Tibial nerve (tissue), 4 donors: ENCODE measurements around the gene BBC3.

Source experiments
- EP300 ChIP-seq, 2 donors: sonication (generic); formaldehyde crosslinking; IDR thresholded peaks; one replicate each; pipeline ENCODE4 v1.6.1; 2017; ENCODE audit warnings: antibody characterized with exemption in 2 of 2, mild to moderate bottlenecking in 1 of 2
- POLR2A ChIP-seq, 2 donors: fragments of 450-650 bp; IDR thresholded peaks; one replicate each; pipeline ENCODE4 v1.6.1; 2017; ENCODE audit warnings: antibody characterized with exemption in 2 of 2, mild to moderate bottlenecking in 2 of 2, moderate library complexity in 2 of 2
- TF ChIP-seq, protein P1 (sequence below), 5 experiments: fragments of 200-600 bp in 3 of 5; fragments of 450-650 bp in 2 of 5; sonication (generic) in 3 of 5; IDR thresholded peaks; one replicate each; pipeline ENCODE4 v1.5.1; 2016 to 2019; ENCODE audit warnings: antibody characterized with exemption in 5 of 5, mild to moderate bottlenecking in 3 of 5, moderate library complexity in 2 of 5

DNA sequence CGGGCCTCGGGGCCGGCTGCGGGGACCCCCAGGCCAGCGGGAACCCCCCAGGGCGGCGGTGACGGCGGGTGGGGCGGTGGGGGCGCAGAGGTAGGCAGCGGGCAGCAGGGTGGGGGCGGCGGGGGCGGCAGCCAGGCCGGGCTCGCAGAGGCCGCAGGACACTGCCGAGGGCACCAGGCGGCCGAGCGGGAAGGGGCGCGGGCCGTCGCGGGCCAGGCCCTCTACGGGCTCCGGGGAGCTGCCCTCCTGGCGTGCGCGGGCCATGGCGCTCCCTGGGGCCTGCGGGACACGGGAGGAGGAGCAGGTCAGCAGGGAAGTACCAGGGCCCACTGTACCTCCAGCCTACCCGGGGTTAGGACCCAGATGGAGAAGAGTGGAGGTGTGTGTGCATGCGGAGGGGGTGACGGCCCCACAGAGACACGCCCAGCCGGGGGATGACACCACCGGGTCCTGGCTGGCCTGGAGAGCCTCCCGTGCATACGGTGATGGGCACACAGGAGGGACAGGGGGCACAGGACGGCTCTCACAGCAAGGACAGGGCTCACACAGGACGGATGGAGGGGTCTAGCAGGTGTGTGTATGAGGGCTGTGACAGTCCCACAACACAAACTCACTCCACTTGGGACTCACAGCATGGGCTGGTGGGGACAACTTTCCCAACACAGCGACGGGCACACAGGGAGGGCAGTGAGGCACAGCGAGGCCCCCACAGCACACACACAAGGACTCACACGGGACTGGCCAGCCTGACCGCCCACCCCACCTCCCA, 2.6 kb downstream of the BBC3 start:
- TF ChIP-seq, protein P1, sequence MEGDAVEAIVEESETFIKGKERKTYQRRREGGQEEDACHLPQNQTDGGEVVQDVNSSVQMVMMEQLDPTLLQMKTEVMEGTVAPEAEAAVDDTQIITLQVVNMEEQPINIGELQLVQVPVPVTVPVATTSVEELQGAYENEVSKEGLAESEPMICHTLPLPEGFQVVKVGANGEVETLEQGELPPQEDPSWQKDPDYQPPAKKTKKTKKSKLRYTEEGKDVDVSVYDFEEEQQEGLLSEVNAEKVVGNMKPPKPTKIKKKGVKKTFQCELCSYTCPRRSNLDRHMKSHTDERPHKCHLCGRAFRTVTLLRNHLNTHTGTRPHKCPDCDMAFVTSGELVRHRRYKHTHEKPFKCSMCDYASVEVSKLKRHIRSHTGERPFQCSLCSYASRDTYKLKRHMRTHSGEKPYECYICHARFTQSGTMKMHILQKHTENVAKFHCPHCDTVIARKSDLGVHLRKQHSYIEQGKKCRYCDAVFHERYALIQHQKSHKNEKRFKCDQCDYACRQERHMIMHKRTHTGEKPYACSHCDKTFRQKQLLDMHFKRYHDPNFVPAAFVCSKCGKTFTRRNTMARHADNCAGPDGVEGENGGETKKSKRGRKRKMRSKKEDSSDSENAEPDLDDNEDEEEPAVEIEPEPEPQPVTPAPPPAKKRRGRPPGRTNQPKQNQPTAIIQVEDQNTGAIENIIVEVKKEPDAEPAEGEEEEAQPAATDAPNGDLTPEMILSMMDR (IDR thresholded peaks at IDR 0.05) = no peak
- no peak for TF ChIP-seq EP300 (IDR thresholded peaks at IDR 0.05)
- no peak for TF ChIP-seq POLR2A (IDR thresholded peaks at IDR 0.05)
